Stimulated activated CD8-positive, alpha-beta memory T cell treated with anti-CD3 and anti-CD28 coated beads, Interleukin-7, amount 100 ng/mL, for 1 hour (primary cell): Measurements from ENCODE around the gene SYNE2.
"Not testable (repeated sequence)": the region's sequence is repeated elsewhere in the genome, so short reads cannot be mapped to it uniquely, and the experiment has no call there.

ENCODE experiments used
- DNase-seq, 2 donors: peaks; one replicate each; pipeline ENCODE4 v3.0.0-alpha.2; 2020; ENCODE audit warnings: low read depth in 2 of 2

Gene SYNE2, protein sequence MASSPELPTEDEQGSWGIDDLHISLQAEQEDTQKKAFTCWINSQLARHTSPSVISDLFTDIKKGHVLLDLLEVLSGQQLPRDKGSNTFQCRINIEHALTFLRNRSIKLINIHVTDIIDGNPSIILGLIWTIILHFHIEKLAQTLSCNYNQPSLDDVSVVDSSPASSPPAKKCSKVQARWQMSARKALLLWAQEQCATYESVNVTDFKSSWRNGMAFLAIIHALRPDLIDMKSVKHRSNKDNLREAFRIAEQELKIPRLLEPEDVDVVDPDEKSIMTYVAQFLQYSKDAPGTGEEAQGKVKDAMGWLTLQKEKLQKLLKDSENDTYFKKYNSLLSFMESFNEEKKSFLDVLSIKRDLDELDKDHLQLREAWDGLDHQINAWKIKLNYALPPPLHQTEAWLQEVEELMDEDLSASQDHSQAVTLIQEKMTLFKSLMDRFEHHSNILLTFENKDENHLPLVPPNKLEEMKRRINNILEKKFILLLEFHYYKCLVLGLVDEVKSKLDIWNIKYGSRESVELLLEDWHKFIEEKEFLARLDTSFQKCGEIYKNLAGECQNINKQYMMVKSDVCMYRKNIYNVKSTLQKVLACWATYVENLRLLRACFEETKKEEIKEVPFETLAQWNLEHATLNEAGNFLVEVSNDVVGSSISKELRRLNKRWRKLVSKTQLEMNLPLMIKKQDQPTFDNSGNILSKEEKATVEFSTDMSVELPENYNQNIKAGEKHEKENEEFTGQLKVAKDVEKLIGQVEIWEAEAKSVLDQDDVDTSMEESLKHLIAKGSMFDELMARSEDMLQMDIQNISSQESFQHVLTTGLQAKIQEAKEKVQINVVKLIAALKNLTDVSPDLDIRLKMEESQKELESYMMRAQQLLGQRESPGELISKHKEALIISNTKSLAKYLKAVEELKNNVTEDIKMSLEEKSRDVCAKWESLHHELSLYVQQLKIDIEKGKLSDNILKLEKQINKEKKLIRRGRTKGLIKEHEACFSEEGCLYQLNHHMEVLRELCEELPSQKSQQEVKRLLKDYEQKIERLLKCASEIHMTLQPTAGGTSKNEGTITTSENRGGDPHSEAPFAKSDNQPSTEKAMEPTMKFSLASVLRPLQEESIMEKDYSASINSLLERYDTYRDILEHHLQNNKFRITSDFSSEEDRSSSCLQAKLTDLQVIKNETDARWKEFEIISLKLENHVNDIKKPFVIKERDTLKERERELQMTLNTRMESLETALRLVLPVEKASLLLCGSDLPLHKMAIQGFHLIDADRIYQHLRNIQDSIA (N-terminal part only)

GRCh38 chr14:63852817-63853731 lies at the start of gene SYNE2:
TSS of gene SYNE2 (plus strand) at chr14:63853004. CDS start at chr14:63909149, 56,145 bp downstream.
- peak; percentile 67 to 69 for DNase-seq

GRCh38 chr14:63803221-63803791 lies 49.5 kb upstream of the SYNE2 start:
- DNase-seq, result not testable (repeated sequence)

- DNase-seq, result not testable (repeated sequence)
Measured at GRCh38 chr14:63806064-63806463, 46.7 kb upstream of the SYNE2 start.

- not testable (repeated sequence) for DNase-seq
Measured at GRCh38 chr14:63811692-63812091, 41.1 kb upstream of the SYNE2 start.

DNA sequence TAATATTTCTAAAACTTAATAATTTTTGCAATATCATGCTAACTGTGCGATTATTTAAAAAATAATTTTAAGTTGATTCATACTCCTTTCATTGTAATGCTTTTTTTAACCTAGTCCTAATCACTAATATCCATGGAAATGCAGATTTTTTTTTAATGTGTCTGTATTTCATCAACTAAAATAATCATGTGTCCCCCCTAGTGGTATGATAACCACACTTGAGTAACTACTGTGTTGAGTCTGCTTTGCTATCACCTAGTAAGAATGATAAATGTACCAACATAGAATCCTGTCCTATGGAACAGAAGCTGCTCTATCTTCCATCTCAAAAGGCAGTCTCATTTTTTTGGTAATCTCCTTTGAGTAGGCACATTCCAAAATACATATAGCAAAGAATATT lies 19.1 kb upstream of the SYNE2 start:
- DNase-seq, result no peak

GRCh38 chr14:63840981-63841380 lies 11.8 kb upstream of the SYNE2 start:
- peak; percentile 37 to 58 for DNase-seq

- DNase-seq, result no peak
Measured at GRCh38 chr14:63843796-63844195, 9.0 kb upstream of the SYNE2 start.

- no peak for DNase-seq
Measured at GRCh38 chr14:63848890-63849289, 3.9 kb upstream of the SYNE2 start.

DNA sequence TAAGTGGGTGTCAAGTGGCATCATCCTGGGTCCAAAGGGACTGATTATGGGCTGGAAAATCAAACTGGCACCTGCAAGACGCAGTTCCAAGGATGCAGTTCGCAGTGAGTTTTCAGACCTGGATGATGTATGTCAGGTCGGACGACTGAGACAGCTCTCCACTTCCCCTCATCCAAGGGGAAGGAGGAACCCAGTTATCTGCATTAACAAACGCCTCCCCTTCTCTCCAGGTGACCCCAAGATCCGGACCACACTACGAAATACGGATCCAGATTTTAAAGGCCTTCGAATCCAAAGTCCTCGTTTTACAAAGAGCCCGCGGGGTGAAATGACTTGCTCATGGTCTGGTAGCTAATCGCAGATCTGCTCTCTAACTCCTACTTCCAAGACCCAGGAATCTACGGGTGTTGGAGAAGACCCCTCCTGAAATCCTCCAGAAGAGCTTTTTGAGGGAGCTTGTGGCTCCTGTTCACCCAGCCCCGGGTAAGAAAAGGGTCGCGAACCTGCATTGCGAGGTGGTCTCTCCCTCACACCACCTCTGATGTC lies 460 bp upstream of the SYNE2 start:
- DNase-seq, result no peak

DNA sequence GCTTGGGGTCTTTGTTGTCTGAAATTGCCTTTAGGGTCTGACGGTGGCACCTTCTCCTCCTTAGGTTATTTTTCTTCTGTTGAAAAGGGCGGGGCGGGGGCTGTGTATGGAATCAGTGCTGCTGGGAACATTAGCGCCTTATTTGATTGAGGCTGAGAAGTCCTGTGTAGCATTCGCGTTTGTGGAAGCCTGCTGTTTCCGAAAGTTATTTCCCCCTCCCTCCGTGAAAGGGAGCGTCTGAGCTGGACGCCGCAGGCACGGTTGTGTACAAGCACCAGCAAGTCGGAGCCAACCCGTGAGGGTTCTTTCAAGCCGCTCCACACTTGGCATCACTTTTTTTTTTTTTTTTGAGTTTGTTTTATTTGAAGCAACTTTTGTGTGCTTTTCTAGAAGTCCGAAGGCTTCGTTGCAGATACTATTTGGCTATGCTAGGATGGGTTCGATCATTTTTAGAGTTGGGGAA lies 1.1 kb downstream of the SYNE2 start:
- DNase-seq, result peak in 1 of 2 donors; percentile 20

- no peak for DNase-seq
Measured at GRCh38 chr14:63854330-63854729, 1.5 kb downstream of the SYNE2 start.

- DNase-seq, result no peak
Measured at GRCh38 chr14:63855281-63855680, 2.5 kb downstream of the SYNE2 start.

GRCh38 chr14:63857466-63858030 lies 4.7 kb downstream of the SYNE2 start:
- no peak for DNase-seq

DNA sequence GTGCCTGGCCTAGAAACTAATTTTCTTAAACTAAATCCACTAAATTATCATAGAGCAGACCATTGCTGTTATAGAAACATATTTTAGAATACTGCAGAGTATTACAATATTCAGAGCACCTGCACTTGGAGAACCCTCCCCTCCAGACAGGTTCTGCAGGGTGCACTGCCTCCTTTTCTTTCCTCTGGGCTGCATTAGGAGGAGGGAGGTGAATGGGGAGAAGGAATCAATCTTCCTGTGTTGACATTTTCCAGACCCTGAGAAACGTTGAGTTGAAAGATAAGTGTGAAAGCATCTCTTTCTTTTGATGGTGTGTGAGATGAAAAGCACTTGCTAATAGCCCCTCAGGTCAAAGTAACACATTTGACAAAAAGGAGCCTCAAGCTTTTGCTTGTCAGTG lies 7.3 kb downstream of the SYNE2 start:
- no peak for DNase-seq

GRCh38 chr14:63862163-63862562 lies 9.4 kb downstream of the SYNE2 start:
- no peak for DNase-seq

DNA sequence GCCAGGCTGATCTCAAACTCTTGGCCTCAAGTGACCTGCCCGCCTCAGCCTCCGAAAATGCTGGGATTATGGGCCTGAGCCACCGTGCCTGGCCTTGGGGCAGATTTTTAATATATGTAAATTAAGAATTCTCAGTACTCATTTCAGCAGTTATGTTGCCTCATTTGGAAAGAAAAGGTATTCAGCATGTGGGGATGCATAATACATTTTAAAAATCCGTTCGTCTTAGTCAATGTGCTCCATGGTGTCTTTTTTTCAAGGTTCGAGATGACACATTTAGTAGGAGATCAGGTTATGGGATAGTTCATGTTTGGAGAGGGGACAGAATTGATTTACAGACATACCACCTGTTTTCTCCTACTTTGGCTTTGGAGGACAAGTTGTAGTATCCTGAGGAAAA lies 10.2 kb downstream of the SYNE2 start:
- DNase-seq, result no peak

DNA sequence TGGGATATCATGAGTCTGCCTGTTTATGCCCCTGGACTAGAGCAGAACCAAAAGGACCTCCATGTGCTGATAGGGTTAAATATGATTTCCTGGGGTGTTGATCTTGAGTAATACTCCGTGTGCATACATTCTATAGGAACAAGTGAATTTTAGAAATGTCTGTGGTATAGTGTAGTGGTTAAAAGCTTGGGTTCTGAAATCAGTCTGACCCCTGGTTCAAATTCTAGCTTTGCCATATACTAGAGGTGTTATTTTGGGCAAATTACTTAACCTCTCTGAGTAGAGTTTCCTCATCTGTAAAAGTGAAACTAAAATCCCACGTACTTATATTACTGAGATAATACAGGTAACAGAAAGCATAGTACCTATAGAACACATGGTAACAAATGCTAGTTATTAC lies 12.0 kb downstream of the SYNE2 start:
- DNase-seq, result not testable (repeated sequence)

DNA sequence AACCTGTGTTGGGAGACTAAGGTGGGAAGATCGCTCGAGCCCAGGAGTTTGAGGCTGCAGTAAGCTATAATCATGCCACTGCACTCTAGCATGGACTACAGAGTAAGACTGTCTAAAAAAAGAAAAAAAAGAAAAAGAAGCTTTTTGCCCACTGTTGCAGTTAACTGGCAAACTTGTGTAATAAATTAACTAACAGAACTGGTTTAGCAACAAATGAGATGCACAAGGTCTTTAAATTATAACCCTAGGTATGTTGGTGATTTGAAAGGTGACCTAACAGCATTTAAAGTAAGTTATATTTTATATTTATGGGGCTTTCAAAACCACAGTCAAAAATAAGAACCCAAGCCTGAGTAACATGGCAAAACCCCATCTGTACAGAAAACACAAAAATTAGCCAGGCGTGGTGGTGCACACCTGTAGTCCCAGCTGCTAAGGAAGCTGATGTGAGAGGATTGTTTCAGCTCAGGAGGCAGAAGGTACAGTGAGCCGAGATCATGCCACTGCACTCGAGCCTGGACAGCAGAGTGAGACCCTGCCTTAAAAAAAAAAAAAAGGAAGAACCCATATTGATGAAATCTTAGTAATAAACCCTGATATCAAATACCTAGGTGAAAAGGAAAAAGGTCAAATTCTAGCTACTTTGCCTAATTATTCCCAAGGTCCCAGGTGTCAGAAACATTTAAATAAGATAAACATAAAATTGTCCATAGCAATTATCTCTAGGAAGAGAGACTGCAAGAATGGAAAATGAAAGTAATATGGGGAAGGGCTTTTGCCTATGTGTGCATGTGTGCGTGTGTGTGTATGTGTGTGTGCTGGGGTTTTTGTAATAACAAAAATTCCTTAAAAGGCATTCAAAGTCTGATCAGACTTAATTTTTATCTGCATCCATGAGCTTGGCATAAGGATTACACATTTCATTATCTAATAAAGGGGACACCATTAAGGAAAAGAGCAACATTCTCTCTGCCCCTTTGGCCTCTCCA lies 15.4 kb downstream of the SYNE2 start:
- DNase-seq, result no peak
